Activated T-cell treated with anti-CD3 and anti-CD28 coated beads, Interleukin-2, amount 50 U/mL, for 24 hours (primary cell): Measurements from ENCODE around the gene EPB41.

Experiments used
- DNase-seq: peaks from one replicate; pipeline ENCODE4 v3.0.0-alpha.2; 2020
- H3K27ac Mint-ChIP-seq: 2 replicates; pipeline ENCODE4 v1.8.0; 2020; ENCODE audit warnings: mild to moderate bottlenecking, mixed read lengths
- H3K27me3 Mint-ChIP-seq: 2 replicates; pipeline ENCODE4 v1.8.0; 2020; ENCODE audit warnings: mixed read lengths
- H3K36me3 Mint-ChIP-seq: 2 replicates; pipeline ENCODE4 v1.8.0; 2020; ENCODE audit warnings: low read depth, mixed read lengths
- H3K4me1 Mint-ChIP-seq: 2 replicates; pipeline ENCODE4 v1.8.0; 2020; ENCODE audit warnings: low read depth, mixed read lengths
- H3K4me3 Mint-ChIP-seq: 2 replicates; pipeline ENCODE4 v1.8.0; 2020; ENCODE audit warnings: mild to moderate bottlenecking, moderate library complexity, mixed read lengths
- H3K9me3 Mint-ChIP-seq: 2 replicates; pipeline ENCODE4 v1.8.0; 2020; ENCODE audit warnings: mixed read lengths

EPB41 gene

GRCh38 chr1:29166291-29166878 lies 252.0 kb downstream of the EPB41 start:
- Mint-ChIP-seq H3K27me3 (no peaks in the 10 kb centered on the region), H3K4me1 (peaks cover 78% of the 10 kb centered on the region), H3K27ac (peak overlapping the region; percentile 26), H3K9me3 (no peaks in the 10 kb centered on the region), H3K36me3 (peaks cover 98% of the 10 kb centered on the region), H3K4me3 (no peak overlapping the region)
- no peak for DNase-seq

- H3K4me3 Mint-ChIP-seq: no peak overlapping the region
- no peak for DNase-seq
- H3K9me3 Mint-ChIP-seq: no peaks in the 10 kb centered on the region
- H3K27me3 Mint-ChIP-seq: no peaks in the 10 kb centered on the region
- peaks cover 98% of the 10 kb centered on the region for H3K36me3 Mint-ChIP-seq
- H3K4me1 Mint-ChIP-seq: peaks cover 84% of the 10 kb centered on the region
- H3K27ac Mint-ChIP-seq: no peak overlapping the region
Observed at GRCh38 chr1:29167904-29168303, 253.5 kb downstream of the EPB41 start.
